HG02938 (cell line): ENCODE results near the gene ZAR1L.

Experiments used
- ATAC-seq: cut with Tn5 transposase; IDR thresholded peaks from one replicate; pipeline ENCODE4 v1.9.1; 2021; ENCODE audit warnings: mild to moderate bottlenecking, moderate library complexity; ENCODE audit not compliant: unreplicated experiment

ZAR1L gene

DNA sequence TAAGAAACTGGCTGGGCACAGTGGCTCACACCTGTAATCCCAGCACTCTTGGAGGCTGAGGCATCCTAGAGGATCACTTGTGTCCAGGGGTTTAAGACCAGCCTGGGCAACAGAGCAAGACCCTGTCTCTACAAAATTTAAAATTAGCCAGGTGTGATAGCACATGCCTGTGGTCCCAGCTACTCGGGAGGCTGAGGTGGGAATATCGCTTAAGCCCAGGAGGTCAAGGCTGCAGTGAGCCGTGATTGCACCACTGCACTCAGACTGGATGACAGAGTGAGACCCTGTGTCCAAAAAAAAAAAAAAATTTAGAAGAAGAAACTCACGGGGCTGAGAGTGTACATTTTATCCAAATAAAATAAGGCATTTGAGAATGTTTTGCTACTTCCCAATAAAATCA is 58.9 kb downstream of the ZAR1L start:
- no peak for ATAC-seq

- no peak for ATAC-seq
These were observed 59.4 kb downstream of the ZAR1L start for GRCh38 chr13:32255724-32256109.

- no peak for ATAC-seq
These were observed 60.0 kb downstream of the ZAR1L start for GRCh38 chr13:32254916-32255723.

DNA sequence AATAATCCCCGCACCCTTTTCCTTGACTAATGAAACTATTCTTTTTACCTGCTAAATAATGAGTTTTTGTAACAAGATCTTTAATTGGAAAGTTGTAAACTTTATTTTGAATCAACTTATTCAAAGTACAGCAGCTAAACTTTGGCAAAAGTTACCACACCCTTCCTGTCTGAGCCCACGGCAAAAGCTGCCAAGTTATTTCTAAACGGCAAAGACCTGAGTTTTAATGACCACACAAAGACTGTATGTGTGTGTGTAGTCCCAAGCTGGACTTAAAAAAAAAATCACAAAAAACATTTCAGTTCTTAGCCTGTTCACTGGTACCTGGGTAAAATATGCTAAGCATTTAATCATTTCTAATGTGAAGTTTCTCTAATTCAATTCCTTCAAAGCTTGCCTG is 60.7 kb downstream of the ZAR1L start:
- no peak for ATAC-seq

DNA sequence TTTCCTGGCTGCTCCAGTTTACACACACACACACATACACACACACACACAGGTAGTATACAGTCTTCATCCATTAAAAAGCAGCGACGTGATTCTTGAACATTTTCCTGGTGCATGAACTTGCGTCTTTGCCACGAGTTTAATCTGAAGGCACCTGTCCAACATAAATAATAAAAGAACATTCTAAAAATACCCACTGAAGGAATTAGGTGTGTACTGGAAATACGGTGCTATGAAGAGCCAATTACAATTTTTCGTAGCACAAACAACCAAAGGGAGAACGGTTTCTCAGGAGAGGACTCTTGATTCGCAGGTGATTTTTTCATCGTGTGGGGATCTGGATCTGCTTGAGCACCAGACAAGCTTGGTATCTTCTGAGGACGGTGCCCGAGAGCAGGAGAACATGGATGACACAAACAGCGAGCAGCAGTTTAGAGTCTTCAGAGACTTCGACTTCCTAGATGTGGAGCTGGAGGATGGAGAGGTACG is 61.2 kb downstream of the ZAR1L start:
- ATAC-seq: no peak
